GM13977 (cell line): Measurements from ENCODE around the gene INSIG1.

Source experiments
- DNase-seq: peaks from one replicate; pipeline ENCODE4 v3.0.0; 2012; ENCODE audit warnings: low spot score
- CTCF ChIP-seq: IDR thresholded peaks from 2 replicates; pipeline ENCODE4 v1.5.1; 2012; ENCODE audit warnings: mild to moderate bottlenecking, control low read depth; ENCODE audit not compliant: insufficient read depth; ENCODE audit errors: extremely low read depth, missing control alignments
- in situ Hi-C: fragments of 300-500 bp; cut with MboI; formaldehyde crosslinking; loops from one replicate; pipeline ENCODE4 v1.12.0; 2022; ENCODE audit warnings: low sequenced_read_pairs, low pct_unique_long_range_greater_than_20kb, mixed read lengths, inconsistent platforms; ENCODE audit not compliant: unreplicated experiment

Gene INSIG1

GRCh38 chr7:155287284-155287935, 10.3 kb upstream of the INSIG1 start:
- TF ChIP-seq CTCF = no peak
- DNase-seq = no peak
- in situ Hi-C loops = no loop called here

GRCh38 chr7:155288055-155288454, 9.6 kb upstream of the INSIG1 start:
- TF ChIP-seq CTCF = no peak
- in situ Hi-C loops = no loop called here
- DNase-seq = no peak

GRCh38 chr7:155289107-155289506, 8.6 kb upstream of the INSIG1 start:
- TF ChIP-seq CTCF = no peak
- in situ Hi-C loops = no loop called here
- no peak for DNase-seq

GRCh38 chr7:155289949-155290501, 7.7 kb upstream of the INSIG1 start:
- DNase-seq = no peak
- in situ Hi-C loops = no loop called here
- TF ChIP-seq CTCF = no peak

- no peak for DNase-seq
- in situ Hi-C loops = no loop called here
- TF ChIP-seq CTCF = no peak
Measured at GRCh38 chr7:155291045-155291530, 6.6 kb upstream of the INSIG1 start.

- in situ Hi-C loops = no loop called here
- no peak for DNase-seq
- no peak for TF ChIP-seq CTCF
Measured at GRCh38 chr7:155291729-155292128, 5.9 kb upstream of the INSIG1 start.
